Right atrium auricular region (tissue), 2 donors: Measurements from ENCODE around the gene NEDD9. TPM values are rescaled to one million over a fixed set of nuclear protein-coding genes. Genes with fewer than 3 reads are reported as not detected.

Experiments used
- DNase-seq: peaks from one replicate; pipeline ENCODE4 v3.0.0-alpha.2; 2019; ENCODE audit warnings: low spot score
- H3K27ac ChIP-seq, 2 donors: fragments of 200-600 bp; sonication (generic); 1 replicate in 1 of 2; 2 replicates in 1 of 2; pipeline ENCODE4 v1.5.1; 2016 to 2019
- H3K27me3 ChIP-seq, 2 donors: fragments of 200-600 bp; sonication (generic); one replicate each; pipeline versions ENCODE4 v1.5.1 to v1.6.0; 2017 to 2019
- H3K36me3 ChIP-seq: fragments of 200-600 bp; sonication (generic); one replicate; pipeline ENCODE4 v1.5.1; 2016
- H3K4me1 ChIP-seq, 2 donors: fragments of 200-600 bp; sonication (generic); one replicate each; pipeline versions ENCODE4 v1.5.1 to v1.6.0; 2017 to 2019
- H3K4me3 ChIP-seq, 2 donors: fragments of 200-600 bp; sonication (generic); 1 replicate in 1 of 2; 2 replicates in 1 of 2; pipeline ENCODE4 v1.5.1; 2017 to 2019; ENCODE audit warnings: mild to moderate bottlenecking in 1 of 2, moderate library complexity in 1 of 2
- H3K9me3 ChIP-seq, 2 donors: fragments of 200-600 bp; sonication (generic); one replicate each; pipeline ENCODE4 v1.5.1; 2019
- CTCF ChIP-seq, 2 donors: fragments of 200-600 bp; sonication (generic); IDR thresholded peaks; one replicate each; pipeline ENCODE4 v1.5.1; 2019; ENCODE audit warnings: antibody characterized with exemption in 2 of 2
- total RNA-seq, 2 donors: library from RNA; depleted of rRNA; stranded (reverse); fragments of >200 nt; gene quantifications; one replicate each; pipeline ENCODE4 v1.1.0, GENCODE V29; 2016

NEDD9 gene
- total RNA-seq, 2 donors from 2014 or later: 47.3 to 56.2 TPM

DNA sequence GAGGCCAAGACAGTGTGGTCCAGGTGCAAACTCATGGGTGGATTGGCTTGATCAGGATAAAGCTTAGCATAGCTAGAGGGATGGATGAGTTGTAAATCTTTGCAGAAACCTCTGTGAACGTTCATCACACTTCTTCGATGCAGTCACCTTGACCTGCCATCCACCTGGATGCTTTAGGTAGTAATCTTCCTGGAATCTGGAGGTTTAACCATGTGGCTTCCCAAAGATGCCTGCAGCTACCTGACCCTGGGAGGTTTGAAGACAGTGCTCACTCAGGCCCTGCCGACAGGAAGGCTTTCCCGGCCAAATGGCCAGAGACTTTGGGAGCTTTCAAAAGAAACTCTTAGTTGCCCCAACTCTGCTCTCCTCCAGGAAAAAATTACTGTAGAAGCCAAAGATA lies 65.5 kb downstream of the NEDD9 start:
- Histone ChIP-seq H3K9me3 (no peaks in the 10 kb centered on the region), H3K27ac (no peak overlapping the region), H3K27me3 (no peaks in the 10 kb centered on the region), H3K4me1 (no peaks in the 10 kb centered on the region), H3K36me3 (no peaks in the 10 kb centered on the region), H3K4me3 (no peak overlapping the region)
- no peak for DNase-seq
- no peak for TF ChIP-seq CTCF (IDR thresholded peaks at IDR 0.05)

DNA sequence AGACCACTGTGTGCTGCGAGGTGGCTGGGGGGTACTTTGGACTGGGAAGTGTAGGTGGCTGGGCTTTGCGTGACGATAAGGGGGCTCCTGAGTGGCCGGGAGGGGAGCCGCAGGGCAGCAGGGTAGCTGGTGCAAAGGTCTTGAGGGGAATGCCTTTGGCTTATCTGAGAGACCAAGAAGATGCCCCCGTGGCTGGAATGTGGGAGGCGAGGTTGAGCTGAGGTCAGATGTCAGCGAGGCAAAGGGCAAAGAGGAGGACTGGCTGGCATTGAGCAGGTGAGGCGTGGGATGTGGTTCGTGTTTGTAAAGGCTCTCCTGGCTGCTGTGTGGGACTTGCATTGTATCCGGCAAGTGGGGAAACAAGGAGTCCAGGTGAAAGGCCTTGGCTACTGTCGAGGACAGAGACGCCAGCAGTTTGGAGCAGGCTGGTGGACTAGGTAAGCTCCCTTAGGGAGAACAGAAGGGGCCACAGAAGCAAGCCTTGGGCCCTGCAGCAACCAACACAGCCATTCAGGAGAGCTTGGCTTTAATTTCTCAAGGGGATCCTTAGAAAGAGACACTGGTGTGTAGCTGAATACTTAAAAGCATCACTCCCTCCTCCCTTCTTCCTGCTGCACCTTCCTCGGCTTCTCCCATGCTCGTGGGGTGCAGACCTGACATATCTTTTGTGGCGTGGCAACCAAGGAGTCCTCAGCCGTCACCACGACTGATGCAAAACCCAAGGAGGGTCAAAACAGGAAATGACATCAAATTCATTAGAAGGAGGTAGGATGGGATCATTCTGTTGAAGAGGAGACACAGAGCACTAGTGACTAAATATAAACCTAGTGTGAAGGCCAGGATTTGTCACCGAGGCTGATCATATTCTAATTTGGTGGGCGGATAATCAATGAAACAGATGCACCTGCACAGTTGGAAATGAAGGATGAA lies 67.5 kb downstream of the NEDD9 start:
- Histone ChIP-seq H3K4me3 (no peak overlapping the region), H3K36me3 (no peaks in the 10 kb centered on the region)

DNA sequence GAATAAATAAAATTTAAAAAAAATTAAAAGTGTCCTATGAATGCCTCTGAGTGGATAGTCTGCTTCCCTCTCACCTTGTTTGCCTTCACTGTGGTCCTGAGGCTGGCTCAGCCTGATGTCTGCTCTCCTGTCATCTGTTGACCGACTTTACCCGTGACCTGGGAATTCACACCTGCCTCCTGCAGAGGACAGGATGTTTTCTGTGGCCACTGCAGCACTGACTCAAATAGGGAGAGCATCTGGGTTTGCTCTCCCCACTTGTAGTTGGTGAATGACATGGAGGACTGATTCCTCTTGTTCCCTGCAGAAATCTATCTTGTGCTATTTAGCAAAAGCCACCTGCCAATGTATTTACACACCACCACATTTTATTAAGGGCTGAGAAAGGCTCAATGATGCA lies 68.5 kb downstream of the NEDD9 start:
- H3K27ac ChIP-seq: no peak overlapping the region
- H3K36me3 ChIP-seq: no peaks in the 10 kb centered on the region
- H3K27me3 ChIP-seq: no peaks in the 10 kb centered on the region
- no peaks in the 10 kb centered on the region for H3K4me1 ChIP-seq
- H3K4me3 ChIP-seq: no peak overlapping the region
- TF ChIP-seq CTCF (IDR thresholded peaks at IDR 0.05): no peak
- no peaks in the 10 kb centered on the region for H3K9me3 ChIP-seq
- DNase-seq: no peak

More for the DNA sequence above, 67.5 kb downstream of the NEDD9 start:
- Histone ChIP-seq H3K9me3 (no peaks in the 10 kb centered on the region), H3K27me3 (no peaks in the 10 kb centered on the region), H3K27ac (no peak overlapping the region), H3K4me1 (no peaks in the 10 kb centered on the region)
- DNase-seq: no peak
- no peak for TF ChIP-seq CTCF (IDR thresholded peaks at IDR 0.05)

DNA sequence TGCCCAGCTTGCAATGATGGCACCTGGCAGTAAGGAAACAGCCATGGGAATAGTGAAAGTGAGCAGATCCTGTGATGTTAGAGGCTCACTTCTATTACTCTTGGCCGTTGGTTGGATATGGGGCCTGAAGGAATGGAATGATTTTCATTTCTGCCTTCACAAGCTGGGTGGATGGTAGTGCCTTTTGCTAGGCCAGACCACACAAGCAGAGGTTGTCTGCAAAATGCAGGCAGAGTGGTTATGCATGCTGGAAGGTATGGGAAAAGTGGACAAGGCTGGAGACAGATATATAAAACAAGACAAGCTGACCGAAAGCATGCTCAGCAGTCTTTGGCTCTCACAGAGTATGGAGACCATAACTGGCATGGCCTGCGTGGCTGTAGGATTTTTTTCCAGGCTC lies 70.2 kb downstream of the NEDD9 start:
- Histone ChIP-seq H3K9me3 (no peaks in the 10 kb centered on the region), H3K36me3 (no peaks in the 10 kb centered on the region), H3K27me3 (no peaks in the 10 kb centered on the region), H3K27ac (no peak overlapping the region), H3K4me3 (no peak overlapping the region), H3K4me1 (no peaks in the 10 kb centered on the region)
- DNase-seq: no peak
- TF ChIP-seq CTCF (IDR thresholded peaks at IDR 0.05): no peak

DNA sequence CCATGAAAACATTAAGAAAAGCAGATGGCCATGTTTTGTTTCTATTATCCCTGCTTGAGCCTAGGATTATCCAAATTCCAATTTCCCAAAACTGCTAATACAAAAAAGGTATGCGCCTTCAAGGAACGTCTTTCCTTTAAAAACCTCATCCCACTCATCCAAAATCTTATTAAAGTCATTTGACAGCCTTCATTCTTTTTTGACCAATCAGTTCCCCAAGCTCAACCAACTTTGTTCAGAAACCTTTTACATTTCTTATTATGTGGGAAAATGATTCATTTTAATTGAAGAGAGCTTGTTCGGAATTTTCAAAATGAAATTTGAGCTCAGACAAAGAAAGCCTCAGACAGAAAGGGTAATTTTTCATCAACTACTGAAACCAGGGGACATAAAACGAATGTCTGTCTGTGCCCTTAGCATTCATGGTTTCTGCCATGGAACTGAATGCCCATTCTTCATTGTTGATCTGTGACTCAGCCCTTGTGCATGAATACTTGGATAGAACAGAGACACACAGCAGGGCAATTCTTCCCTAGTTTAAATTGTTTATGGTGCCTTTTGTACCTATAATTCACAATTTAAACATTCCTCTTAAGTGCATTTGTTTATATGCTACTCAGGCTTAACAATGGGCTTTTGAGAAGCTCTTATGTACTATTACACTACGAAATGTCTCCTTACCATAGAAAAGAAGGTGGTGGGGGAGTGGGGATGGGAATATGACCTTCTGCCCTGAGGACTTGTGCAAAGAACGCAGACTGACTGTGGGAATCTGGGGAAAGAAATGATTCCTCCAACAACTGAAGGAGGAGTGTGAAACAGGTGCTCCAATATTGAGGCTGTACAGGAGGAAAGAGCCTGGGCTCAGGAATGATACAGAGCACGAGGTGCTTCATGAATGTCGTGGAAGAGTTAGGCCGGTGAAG lies 71.2 kb downstream of the NEDD9 start:
- no peak for TF ChIP-seq CTCF (IDR thresholded peaks at IDR 0.05)
- no peak overlapping the region for H3K27ac ChIP-seq
- H3K4me3 ChIP-seq: no peak overlapping the region
- H3K9me3 ChIP-seq: no peaks in the 10 kb centered on the region
- H3K36me3 ChIP-seq: no peaks in the 10 kb centered on the region
- no peaks in the 10 kb centered on the region for H3K4me1 ChIP-seq
- H3K27me3 ChIP-seq: no peaks in the 10 kb centered on the region
- DNase-seq: no peak
